Jurkat, Clone E6-1 (cell line): Measurements from ENCODE around the gene HIVEP2.
A peak's percentile ranks its signal among the peaks of the same experiment; 100 is the strongest.

ENCODE experiments used
- DNase-seq: peaks from one replicate; pipeline ENCODE4 v3.0.0-alpha.2; 2011; ENCODE audit warnings: low read depth, low spot score
- H3K4me3 ChIP-seq: 2 replicates; pipeline ENCODE4 v1.5.1; 2011; ENCODE audit warnings: mild to moderate bottlenecking, low read length, control low read depth, moderate library complexity

The HIVEP2 gene

DNA sequence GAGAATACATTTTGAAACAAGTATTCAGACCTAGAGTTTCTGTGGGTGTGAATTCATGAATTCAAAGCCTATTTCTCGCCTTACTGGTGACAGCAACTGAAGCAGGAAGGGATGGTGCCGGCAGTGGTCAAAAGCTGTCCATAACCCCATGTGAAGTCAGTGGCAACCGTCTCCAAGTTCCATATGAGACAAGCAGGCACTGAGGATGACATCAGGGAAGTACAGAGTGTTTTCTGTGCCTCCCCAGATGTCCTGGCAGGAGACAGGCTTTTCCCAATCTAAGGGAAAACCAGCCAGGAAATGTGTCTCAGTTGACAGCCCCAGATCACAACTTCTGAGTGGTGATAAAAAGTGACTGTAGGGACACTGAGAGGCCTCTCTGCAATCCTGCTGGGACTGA, 66.6 kb downstream of the HIVEP2 start:
- no peak overlapping the region for H3K4me3 ChIP-seq
- DNase-seq, result no peak

DNA sequence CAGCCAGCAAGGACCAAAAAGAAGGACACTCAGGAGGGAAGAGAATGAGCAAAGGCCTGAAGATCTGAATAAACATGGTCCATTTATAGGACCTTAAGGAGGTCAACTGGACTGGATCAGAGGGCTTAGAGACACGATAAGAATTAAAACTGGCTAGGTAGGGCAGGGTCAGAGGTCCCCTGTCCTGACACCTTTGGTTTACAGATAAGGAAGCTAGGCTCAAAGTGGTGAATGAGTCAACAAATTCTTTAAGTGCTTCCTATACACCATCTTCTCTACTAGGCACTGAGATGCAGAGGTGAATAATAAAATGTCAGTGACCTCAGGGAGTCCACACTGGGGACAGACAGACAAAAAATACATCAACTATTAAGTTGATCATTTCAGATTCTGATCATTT, 70.3 kb downstream of the HIVEP2 start:
- no peak overlapping the region for H3K4me3 ChIP-seq
- DNase-seq, result no peak

DNA sequence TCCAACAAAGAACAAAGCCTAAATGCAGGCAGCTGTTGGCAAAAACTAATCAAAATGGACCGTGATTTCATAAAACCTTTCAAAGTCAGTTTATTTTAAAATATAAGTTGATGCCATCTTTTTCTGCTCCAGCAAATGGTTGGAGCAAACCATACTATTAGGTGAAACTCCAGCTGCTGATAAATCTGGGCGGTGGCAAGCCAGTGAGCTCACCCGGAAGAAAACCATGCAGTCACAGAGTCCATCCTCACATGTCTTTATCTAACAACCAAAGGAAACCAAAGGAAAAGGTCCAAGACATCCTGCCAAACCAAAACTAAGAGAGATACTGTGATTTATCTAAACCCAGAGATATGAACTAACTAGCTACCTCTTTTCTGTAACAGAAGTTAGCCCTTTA, 72.6 kb downstream of the HIVEP2 start:
- H3K4me3 ChIP-seq, result no peak overlapping the region
- no peak for DNase-seq

DNA sequence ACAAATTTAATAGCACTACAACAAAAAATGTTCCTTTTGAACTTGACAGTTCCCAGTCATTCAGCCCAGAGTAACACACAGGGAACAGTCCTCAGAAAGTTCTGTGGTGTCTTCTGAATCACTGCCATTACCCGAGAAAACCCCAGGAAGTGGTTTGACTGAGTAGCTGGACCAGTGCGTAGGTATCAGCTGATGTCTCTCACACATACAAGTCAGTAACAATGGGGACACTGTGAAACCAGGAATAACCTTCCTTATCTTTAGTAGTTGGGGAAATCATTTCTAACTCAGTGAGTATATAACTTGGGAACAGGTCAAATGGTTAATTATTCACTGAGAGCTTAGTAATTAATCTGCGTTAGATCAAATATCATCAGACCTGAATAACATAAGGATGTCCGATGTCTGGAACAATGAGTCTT, 73.1 kb downstream of the HIVEP2 start:
- DNase-seq, result peak; percentile 64
- H3K4me3 ChIP-seq, result no peak overlapping the region

DNA sequence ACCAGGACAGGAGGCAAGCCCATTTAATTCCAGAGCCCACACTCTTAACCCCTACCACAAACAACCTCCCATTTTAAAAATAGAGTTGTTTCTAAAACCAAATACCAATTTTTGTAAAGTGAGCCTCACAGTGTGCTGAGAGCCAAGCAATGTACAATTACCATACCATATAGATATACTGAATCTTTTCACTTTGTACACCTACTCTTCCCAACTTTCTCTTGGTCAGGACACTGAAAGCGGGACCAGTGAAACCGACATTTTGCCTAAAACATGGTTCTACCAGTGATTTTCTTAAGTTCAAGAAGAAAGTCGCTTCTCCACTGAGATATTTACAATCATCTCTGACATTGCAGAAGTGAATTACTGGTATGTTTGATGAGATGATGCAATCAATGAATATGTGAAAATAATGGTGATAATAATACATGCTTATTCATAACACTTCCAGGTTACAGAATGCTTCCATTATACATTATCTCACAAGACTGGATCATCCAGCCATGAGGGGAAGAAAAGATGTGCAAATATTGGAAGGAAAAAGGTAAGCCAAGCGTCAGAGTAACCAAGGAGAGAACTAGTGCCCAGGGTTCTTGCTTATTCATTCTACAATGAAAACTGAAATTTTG, 74.1 kb downstream of the HIVEP2 start:
- DNase-seq, result no peak
- no peak overlapping the region for H3K4me3 ChIP-seq

DNA sequence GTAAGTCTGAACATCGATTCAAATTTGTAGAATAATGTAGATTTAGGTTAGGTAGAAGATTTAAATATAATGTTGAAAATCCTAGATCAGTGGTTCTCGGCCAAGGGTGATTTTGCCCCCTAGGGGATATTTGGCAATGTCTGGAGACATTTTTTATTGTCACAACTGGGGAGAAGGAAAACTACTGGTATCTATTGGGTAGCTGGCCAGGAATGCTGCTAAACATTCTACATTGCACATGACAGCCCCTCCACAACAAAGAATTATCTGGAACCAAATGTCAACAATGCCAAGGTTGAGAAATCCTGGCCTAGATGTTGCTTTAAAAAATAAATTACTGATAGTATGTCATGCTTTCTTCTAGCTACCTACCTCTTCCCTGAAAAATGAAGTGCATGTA, 76.1 kb downstream of the HIVEP2 start:
- no peak overlapping the region for H3K4me3 ChIP-seq
- no peak for DNase-seq

DNA sequence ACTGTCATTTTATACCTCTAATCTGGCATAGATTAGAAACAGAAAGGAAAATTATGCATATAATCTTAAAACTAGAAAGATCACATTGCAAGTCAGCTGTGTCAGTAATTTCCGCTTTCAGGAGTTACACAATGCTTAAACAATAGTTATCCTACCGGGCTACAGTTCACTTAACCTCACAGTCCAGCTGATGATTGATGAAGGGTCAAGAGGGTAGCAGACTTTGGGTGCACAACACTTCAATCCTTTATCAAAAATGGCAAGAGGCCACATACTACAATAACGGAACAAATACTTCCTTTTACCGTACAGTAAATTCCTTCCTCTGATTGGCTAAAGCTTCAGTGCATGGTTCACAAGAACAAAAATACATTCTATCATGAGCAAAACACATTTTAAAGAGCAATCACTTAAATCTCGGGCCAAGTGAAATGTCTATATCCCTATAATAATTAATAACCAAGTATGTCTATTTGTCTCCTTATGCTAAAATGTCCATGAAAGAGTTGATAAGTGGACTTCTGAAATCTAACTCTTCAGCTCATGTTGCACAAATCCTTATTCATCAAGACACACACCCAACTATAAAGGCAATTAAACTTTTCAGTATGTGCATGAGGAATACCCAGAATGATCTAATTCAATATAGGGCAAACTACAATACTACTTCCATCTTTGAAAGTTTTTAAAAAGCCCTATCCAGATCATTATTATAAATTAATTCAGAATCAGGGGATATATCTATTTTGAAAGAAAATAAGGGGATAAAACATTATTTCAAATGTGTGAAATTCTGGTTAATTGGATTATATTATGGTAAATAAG, 76.8 kb downstream of the HIVEP2 start:
- no peak overlapping the region for H3K4me3 ChIP-seq
- DNase-seq, result no peak

DNA sequence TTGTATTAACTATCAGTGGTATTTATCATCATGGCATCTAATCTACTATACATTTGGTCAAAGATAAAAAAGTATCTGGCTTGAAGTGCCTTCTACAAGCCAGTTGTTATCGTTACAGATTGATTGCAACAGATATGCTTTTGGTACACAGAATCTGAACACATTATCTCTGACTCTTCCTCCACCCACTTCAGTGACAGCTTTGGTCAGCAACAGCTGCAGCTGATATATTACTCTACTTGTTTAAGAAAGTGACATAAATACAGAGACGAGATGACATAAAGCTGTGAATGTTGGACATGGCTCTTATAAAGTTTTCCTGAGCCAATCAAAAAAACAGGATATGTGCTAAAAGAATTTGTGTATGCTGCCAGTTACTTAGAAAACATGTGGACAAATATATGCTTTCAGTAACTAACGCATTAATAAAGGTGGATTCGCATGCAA, 77.6 kb downstream of the HIVEP2 start:
- no peak for DNase-seq
- no peak overlapping the region for H3K4me3 ChIP-seq

DNA sequence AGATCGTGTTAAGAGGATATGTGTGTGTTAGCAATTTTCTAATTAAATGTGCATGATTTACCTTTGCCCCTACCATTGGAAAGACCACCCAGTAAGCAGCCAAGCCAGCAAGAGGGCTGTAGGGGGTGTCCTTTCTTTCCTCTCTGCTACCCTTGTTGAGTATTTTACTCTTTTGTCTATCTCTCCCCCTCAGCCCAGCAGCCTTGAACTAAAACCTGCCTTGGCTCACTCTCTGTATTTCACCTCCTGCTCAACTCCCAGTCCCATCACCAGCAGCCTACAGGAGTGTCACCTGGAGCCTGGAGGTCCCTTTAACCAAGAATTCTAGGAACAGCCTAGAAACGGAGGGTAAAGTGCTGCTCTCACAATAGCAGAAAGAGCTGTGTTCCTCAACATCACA, 81.0 kb downstream of the HIVEP2 start:
- DNase-seq, result no peak
- no peak overlapping the region for H3K4me3 ChIP-seq

DNA sequence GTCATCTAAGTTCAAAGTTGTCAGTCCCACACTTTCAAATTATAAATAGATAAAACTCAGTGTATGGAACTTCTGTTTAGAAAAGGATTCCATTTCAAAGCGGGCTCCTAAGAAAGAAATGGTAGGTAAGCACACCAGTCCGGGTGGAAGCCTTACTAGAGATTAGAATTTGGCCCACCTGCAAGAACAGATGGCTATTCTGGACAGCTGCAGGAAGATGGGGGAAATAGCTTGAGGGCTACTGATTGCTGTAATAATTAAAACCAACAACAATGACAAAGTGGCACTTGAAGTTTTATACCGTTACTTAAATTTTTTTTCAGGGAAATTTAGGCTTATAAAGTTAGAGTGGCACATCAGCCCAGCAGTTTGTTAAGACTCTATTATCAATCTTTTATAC, 83.3 kb downstream of the HIVEP2 start:
- no peak overlapping the region for H3K4me3 ChIP-seq
- DNase-seq, result no peak

DNA sequence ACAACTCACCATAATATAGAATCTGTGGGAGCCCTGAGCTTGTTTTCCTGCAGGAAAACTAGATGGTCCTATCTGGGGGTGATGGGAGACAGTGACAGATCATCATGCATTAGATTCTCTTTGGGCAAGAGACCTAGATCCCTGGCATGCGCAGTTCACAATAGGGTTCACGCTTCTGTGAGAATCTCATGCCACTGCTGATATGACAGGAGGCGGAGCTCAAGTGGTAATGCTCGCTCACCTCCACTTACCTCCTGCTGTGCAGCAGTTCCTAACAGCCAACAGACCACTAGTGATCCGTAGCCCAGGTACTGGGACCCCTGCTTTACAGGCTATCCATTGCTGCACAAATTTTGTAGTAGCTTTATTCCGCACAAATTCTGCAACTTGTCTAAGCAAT, 84.5 kb downstream of the HIVEP2 start:
- no peak for DNase-seq
- no peak overlapping the region for H3K4me3 ChIP-seq

DNA sequence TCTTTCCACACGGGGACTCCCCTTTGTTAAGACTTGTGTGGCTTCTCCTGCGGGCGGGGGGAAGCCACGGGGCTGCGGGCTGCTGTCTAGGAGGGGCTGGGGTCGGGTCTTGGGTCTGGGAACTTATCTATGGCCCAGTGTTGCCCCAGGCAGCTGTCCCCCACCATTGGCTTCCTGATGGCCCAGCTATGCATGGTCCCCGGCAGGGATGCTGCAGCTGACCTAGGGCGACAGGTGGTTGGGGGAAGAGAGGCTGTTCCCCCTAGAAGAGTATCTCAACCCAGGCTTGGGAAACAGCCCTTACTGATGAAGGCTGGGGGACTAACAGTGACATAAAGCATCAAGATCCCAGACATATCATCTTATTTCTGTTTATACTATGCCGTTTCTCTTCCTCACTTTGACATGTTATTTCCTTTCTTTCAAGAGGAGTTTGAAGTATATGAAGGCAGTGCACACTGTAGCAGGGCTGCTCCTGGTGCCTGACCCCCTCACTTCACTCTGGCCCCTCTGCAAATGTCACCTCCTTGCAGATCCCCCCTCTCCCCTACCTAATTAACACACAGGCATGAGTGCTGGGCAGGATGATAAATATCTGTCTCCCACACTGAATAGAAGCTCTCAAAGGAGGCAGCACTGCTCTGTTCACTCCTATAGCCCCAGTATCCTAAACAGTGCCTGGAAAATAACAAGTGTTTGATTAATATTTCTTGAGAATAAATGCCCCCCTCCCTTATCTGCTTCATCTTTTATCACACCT, 87.0 kb downstream of the HIVEP2 start:
- DNase-seq, result no peak
- H3K4me3 ChIP-seq, result peak overlapping the region; percentile 42

DNA sequence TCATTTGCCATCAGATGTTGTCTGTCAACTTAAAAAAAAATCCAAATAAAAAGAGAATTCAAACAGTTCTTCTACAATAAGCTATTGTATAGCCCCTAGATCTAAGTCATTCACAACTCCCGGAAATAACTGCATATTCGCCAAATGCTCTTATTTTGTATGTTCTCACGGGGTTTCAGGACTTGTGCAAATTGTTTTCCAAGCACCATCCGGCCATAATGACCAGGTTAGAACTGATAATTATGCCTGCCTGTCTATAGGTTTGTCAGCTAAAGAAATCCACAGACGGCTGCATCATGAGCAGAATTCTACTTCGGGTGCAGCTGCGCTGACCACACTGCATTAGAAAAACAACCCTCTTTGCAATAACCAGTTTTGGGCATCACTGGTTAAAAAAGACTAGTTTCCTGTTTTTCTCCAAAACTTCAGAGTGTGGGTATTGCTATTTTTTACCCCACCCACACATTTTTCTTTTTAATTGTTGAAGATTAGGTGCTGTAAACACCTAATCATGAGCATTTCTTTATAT, 87.7 kb downstream of the HIVEP2 start:
- peak overlapping the region; percentile 42 for H3K4me3 ChIP-seq
- DNase-seq, result no peak

DNA sequence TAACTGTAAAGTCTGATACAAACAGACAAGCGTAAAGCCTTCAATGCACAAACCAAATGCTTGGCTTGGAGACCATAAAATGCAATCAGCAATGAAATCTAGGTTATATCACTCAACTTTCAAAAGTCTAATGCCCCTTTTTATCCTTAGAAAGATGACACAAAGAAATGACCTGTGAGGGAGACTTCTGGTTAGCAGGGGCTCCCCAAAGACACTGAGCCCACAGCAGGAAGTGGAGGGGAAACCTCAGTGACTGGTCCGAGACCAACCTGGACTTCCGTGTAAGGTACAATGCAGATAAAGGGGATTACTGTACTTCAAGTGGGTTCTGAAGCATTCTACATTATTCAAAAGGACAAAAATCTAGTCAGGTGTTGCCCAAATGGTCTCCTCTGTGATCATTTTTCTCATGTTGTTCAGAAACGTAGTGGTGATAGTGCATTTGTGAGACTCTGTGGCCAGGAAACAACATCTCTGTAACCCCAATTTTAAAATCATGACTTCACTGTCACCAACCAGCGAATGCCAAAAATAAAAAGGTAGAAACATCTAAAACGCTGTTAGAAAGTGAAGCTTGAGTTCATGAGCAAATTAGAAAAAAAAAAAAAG, 88.2 kb downstream of the HIVEP2 start:
- H3K4me3 ChIP-seq, result peak overlapping the region; percentile 42
- DNase-seq, result no peak

DNA sequence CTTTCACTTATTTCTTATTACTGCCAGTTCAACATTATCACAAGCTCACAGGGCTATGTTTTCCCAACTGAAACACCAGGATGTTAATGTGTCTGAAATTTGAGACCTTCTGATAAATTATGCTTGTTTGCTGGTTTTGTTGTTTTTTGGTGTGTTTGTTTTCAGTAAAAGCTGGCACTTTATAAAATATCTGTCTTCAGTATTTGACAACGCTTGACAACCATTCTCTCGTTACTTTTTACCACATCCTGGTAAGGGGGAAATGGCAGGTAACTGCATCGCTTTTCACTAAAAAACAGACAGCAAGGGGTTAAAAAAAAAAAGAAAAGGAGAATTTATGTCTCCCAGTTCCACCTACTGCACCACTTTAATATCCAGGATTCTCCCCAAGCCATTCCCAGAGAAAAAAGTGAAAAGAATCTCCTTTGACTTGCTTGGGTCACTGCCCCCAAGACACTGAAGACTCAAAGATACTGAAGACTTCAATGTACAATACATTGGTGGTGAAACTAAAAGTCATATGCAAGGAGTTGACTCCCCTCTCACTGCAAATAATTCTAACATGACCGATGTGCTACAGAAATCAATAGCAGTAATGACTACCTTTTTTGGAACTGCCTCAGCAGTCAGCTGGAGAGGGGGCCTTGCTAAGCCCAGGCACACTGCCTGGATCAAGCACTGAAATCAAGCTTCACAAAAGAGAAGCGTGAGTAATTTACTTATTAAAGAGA, 88.9 kb downstream of the HIVEP2 start:
- DNase-seq, result no peak
- peak overlapping the region; percentile 42 for H3K4me3 ChIP-seq

DNA sequence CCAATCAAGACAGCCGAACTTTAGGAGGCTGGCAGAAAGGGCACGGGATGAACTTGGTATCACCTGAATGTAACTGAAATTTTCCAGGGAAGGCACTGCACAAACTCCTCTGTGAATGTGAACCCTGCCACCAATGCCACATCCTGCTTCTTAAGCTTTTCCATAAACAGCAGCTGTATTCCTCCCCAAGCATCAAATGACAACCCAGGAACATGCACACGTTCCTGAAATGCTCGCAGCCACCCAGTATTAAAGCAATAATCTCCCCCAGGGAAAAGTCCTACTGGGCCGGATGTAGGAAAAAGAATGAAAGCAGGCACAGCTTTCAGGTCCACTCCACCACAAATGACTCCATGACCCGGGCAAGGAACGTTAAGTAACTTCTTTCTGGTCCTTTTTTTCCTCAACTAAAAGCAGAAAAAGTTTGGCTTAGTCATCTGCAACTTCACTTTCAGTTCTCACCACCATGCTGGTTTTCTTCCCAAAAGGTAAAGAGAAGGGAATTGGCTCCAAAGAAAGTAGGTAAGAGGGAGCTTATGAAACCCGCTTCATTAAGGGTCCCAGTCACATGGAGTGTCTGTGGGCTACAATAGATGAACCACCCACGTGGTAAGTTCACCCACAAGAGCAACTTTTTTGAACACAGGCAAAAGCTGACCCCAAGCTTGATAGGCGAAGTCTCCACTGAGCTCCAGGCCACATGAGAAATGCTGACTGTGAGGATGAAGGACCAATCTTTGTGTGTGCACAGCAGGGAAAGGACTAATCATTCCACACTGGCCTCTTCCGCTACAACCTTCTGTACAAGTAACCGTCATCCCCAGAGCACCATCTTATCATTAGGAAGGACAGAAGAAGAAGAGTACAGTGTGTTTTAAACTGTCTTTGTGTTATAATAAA, 90.1 kb downstream of the HIVEP2 start:
- no peak for DNase-seq

DNA sequence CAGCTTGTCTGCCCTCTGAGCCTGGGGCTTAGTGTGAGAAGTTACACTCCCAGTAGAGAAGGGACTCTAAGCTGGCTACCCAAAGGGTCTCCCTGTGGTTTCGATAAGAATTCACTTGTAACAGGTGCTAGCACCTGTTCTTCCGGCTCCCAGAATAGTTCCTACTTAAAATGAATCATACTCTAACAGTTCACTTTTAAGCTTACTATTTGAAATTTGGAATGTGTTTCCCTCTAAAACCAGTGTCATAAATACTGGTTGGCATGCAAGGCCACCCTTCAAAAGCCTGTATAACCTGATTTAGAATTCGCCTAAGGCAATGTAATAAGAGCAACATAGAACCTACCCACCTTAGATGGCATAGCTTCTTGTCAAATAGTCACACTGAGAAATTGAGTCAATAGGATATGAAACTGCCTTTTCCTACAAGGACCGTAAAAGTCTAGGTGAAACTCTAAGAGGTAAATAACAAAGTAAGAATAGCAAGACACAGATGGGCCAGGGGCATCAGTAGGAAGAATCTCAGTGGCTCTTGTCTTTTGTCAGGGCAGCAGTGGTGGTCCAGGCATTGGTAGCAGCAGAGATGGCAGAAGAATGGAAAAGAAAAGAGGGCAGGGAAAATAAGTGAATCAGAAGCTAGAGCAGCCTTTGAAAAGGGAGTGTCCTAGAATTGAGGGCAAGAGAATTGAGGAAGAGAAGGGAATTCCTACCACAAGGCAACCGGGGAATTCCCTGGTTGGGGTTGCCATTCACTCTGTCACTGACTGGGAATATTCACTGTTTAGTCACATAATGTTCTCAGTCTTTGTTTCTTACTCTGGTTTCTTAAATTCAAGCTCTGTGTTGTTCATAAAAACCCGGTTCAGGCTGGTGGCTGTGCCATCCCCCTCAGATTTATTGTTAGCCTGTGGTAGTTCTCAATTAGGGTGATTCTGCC, 91.5 kb downstream of the HIVEP2 start:
- no peak overlapping the region for H3K4me3 ChIP-seq
- no peak for DNase-seq

More for the DNA sequence above, 90.1 kb downstream of the HIVEP2 start:
- no peak overlapping the region for H3K4me3 ChIP-seq
